HuH-7 (cell line): Measurements from ENCODE around the gene ODAM.
"Not testable (repeated sequence)": the region's sequence is repeated elsewhere in the genome, so short reads cannot be mapped to it uniquely, and the experiment has no call there.

ENCODE experiments used
- DNase-seq: peaks from one replicate; pipeline ENCODE4 v3.0.0; 2011; ENCODE audit warnings: low spot score

Gene ODAM, protein sequence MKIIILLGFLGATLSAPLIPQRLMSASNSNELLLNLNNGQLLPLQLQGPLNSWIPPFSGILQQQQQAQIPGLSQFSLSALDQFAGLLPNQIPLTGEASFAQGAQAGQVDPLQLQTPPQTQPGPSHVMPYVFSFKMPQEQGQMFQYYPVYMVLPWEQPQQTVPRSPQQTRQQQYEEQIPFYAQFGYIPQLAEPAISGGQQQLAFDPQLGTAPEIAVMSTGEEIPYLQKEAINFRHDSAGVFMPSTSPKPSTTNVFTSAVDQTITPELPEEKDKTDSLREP

DNA sequence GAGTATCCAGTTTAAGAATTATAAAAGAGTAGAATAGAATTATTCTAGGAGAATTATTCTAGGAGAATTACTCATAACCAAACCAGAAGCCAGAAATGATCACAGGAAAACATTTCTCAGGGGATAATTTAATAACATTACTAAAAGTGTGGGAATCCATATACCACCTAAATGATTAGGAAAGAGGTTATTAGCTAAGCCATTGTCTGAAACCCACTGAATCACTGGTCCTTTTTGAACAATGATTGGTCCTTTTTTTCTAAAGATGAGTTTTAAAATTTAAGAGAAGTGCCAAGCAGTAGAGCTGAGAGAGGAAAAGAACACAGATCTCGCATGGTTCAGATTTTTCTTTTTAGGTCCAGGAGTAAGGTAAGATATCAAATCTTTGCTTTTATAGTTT lies at the start of gene ODAM:
Gene ODAM, plus strand, starts transcription at position 301 of the 400 bp plus-strand sequence. CDS start 819 bp downstream, outside the sequence.
- DNase-seq, result no peak

DNA sequence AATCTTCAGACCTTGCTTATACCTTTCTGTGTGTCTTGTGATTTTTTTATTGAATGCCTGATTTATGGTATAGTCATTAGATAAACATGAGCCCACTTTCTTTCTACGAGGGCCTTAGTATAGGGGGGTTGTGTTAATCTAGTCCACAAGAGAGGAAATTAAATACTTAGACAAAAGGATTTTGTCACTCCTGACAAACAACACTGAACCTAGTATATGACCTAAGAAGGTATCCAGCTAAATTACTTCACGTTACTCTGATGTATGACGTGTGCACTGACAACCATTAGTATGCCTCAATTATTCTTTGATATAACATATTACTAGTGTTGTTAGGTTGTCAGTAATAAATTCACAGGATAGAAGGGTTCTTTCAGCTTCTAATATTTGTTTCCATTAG lies 44.3 kb upstream of the ODAM start:
- DNase-seq, result no peak

DNA sequence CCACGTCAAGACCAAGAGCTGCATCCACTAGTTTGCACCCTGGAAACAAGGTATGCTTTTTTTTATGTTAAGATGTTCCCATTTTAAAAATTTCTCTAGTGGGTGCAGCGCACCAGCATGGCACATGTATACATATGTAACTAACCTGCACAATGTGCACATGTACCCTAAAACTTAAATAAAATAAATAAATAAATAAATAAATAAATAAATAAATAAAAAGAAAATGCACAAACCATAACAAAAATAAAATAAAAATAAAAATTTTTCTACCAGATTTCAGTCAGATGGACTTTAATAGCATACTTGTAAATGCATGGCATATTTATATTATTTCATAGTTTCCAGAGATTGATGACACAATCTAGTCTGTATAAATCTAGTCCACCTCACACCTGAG lies 43.4 kb upstream of the ODAM start:
- no peak for DNase-seq

DNA sequence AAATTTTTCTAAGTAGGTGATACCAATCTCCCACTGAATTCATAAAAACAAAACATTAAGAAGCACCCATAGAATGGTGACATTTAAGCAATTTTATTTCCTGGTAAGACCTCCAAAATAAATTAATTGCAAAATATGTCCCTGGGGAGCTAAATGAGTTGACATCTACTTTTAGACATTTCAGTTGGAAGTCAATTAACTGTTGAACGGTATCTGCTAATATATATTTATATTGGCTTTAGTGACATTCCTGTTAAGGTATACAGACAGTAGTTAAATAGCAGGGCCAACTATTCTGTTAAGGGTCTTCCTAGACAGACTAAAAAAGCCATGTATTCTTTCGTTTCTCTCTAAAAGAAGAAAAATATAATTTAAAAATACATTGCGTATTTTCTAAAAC lies 41.6 kb upstream of the ODAM start, which contains the start of gene PRR27:
Gene PRR27, plus strand, starts transcription at position 301 of the 400 bp plus-strand sequence. CDS start 139 bp downstream, outside the sequence.
- no peak for DNase-seq

DNA sequence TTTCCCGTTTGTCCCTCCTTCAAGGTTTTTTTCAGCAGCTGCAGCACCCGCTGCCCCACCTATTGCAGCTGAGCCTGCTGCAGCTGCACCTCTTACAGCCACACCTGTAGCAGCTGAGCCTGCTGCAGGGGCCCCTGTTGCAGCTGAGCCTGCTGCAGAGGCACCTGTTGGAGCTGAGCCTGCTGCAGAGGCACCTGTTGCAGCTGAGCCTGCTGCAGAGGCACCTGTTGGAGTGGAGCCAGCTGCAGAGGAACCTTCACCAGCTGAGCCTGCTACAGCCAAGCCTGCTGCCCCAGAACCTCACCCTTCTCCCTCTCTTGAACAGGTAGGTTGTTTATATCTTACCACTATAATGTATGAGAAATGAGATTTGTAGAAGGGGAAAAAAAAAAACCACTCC lies 36.9 kb upstream of the ODAM start:
- no peak for DNase-seq

DNA sequence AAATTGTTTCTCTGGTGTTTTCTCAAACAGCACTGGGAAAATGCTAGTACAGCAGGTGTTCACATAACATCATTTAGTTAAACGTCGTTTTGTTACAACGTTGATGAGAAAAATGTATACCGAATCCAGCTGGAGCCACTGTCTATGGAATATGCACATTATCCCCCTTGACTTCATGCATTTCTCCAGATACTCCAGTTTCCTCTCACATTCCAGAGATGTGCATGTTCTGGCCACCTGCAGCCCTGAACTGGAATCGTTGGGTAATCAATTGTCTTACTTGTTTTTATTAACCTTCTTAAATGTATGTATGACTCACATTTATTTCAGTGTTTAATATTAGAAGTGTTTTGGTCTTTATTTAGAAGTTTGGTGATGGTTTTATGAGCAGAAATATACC lies 18.4 kb upstream of the ODAM start:
- DNase-seq, result no peak

DNA sequence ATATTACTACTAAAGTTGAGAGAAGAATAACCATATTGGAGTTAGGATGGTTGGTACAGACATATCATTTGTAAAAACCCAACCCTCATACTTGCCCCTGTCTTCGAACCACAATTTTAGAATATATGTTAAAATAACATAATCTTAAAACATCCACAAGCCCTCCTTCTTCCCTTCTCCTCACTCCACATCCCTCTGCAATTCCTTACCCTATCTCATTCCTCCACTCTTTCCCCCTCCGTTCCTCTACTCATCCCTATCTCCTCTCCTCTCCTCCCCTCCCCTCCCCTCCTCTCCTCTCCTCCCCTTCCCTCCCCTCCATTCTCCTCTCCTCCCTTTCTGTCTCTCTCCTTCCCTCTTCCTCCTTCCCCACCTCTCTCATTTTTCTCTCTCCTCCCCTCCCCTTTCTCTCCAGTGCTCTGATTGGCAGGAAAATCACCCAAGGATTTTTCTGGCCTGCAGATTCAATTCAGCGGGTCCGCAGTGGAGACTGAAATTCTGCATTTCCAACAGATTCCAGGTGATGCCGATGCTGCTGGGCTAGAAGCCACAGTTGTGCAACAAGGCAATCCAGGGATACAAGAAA lies 17.4 kb upstream of the ODAM start:
- DNase-seq, result no peak

DNA sequence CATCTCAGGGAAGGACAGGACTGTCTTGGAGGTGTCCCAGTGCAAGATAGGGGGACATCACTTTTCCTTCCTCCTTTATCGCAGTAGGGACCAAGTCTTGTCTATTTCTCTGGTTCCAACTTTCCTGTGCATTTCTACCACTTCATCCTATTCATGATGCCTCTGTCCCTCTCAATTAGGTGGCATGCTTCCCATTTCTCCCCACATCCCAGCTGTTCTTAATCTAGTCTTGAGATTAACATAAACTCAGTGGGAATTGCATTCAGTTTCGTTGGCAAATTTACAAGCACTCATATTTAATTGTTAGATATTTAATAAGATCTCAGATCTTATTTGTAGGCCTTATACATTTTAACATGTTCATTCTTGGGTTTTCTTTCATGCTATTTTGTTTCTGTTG lies 15.7 kb upstream of the ODAM start:
- no peak for DNase-seq

DNA sequence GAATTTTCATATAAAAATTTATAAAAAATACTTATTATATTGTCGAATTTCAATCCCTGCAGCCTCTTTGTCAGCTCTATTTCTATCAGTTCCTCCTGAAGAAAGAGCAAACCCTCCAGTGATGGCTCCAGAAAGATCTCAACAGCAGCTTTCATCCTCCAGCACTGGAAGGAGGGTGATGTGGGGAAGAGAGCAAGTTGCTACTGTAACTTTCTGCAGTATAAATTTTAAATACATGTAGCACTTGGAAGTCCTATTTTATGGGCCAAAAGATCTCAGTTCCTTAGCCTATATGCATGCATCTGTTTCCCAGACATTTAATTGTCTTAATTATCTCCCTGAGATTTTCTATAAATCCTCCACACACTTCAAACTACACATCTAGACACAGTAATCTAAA lies 13.7 kb upstream of the ODAM start:
- no peak for DNase-seq

DNA sequence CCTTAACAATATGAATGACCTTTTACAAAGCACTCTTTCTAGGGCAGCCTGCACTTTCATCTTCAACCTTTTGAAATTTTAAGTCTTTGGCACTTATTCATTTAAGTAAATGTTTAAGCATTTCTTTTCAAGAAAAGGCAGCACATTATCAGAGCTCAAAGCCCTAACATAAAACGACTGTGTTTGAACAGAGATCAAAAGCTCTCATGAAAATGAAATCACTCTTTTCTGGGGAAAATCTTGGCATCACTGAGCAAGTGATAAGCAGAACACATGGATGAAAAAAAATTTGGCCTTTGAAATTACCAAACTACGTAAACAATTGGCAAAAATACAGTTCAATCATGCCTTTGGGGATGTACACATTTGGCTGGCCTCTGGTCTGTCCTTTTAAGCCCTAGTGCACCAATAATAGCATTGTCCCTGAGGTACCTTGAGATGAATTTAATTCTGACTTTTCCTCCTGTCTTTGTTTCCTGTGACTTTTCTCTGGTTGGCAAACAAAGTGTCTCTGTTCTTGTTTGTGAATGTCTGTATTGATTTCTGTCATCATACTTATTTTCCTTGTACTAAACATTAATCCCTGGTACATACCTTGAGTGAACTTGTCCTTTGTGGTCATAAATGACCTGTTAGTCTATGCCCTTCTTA lies 12.9 kb upstream of the ODAM start:
- peak; percentile 5 for DNase-seq

DNA sequence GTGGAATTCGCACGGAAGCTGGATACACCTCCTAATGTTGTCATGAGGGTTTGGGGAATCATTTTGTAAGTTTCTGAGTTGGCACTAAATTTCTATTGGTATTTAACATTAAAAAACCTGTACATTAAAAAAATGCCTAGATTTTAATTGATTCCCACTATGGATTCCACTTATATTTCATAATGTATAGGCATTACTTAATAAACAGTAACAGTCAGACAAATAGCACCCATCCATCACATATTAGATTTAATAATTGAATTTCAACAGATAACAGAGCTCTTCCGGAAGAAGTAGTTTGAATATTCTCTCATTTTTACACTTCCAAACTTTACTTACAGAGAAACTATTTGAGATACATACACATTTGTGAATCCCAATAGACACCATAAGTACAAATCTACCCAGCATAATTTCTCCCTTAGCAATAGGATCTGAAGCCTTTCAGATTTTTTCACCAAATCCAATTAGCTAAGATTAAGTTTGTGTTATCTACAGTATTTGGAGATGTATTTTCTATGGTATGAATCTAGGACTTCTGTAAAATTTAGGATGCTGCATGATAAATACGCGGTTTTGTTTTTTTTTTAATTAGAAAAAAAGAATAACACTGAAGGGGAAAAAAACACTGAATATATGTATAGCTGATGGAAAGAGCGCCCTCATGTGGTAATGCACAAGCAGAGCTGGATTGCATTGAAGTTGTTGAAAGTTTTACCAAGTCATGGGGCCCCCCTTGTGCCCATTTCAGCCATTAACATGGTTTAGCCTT lies 12.2 kb upstream of the ODAM start:
- no peak for DNase-seq

DNA sequence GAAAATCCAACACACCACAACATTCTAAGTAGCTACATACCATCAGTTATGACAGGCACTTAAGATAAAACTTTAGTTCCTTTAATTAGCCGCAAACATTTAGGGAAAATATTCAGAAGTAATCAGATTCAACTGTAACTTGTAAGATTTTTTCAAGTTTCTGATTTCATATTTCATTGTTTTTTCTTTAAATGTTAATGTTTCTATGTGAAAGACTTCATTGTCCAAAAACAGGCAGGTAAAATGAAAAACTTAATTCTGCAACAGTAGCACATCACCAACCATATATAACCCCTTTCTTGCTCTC lies 11.6 kb upstream of the ODAM start:
- no peak for DNase-seq

DNA sequence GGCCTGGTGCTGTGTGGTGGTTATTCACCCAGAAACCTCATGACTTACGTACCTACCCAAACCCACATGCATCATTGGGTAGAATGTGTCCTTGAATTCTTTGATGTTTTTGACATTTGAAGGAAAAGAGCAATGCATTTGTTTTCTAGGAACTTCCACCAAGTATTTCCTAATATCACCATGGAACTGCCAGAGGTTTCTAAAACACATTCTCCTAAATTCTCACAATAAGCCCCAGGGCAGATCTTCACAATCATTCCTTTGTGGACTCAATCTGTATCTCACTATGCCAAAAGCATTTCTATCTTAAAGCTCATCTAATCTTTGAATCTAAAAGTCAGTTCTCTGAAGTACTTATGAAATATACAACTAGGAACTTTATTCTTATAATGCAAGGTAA lies 8.3 kb upstream of the ODAM start:
- no peak for DNase-seq

DNA sequence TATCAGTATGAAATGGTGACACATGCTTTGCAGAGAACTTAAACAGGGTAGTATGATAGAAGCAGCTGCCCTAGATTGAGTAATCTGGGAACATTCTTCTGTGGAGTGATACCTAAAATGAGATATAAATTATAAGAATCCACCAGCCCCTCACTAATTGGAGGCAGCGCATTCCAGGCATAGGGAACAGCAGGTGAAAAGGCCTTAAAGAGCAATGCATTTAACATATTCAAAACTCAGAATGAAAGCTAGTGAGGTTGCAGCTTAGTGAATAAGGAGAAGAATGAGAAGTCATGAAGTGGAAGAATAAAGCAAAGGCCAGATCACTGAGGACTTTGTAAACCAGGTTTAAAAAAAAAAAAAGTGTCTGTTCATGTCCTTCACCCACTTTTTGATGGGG lies 4.9 kb upstream of the ODAM start:
- no peak for DNase-seq

DNA sequence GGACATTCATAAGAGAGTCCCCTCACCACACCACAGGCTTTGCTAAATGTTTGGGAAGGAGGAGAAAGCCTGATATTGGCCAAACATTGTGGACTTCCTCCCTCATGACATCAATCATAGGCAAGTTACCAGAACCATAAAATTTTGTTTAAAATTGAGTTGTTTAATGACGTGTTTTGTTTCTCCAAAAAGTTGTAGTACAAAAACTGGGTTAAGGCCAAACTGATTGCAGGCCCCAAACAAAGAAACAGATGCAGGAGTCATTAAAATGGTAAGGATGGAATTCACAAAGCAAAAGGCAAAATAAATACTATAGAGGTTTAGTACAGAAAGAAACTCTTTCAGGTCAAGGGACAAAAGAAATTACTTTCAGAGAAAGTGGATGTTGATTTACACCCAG lies 3.9 kb upstream of the ODAM start:
- no peak for DNase-seq

DNA sequence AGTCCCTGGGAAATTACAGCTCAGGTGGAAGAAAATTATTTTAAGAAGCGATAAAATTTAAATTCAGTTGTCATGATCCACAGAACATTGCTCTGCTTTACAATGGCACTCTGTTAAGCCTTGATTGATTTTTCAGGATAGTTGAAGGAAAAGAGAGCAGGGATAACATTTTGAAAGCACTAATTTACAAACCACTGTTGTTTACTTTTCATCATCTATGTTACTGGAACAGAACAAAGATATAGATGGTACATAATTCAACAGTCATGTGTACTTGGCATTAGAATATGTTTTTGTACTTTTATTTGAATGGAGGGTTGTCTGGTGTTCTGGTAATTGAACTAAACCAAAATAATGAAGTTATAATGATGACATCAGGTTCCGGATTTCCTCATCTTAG lies 2.6 kb upstream of the ODAM start:
- DNase-seq, result no peak

DNA sequence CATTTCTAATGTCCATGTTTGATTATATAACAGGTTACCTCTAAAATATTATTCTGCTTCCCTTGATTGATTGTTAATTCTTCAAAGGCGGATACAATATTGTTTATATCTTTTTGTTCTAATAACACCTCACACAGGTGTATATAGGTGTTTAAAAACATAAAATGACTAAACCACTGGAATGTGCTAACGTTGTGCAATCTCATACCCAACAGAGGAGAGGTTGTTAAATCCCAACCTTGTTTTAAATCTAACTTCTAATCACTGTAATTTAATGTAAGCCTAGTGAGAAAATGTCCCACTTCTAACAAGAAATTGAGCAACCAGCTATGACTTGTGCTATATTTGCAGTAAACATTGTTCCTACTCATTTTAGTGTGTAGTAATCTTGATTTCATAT lies 1.3 kb downstream of the ODAM start:
- no peak for DNase-seq

DNA sequence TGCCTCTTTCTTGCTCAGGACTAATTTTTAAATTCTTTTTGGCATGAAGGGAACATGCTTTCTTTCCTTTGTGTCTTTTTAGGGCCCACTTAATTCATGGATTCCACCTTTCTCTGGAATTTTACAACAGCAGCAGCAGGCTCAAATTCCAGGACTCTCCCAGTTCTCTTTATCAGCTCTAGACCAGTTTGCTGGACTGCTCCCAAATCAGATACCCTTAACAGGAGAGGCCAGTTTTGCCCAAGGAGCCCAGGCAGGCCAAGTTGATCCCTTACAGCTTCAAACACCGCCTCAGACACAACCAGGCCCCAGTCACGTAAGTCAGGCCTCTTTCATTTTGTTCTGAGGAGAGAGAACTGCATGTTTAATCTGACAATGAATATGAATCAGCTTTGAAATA lies 2.3 kb downstream of the ODAM start:
- DNase-seq, result no peak

DNA sequence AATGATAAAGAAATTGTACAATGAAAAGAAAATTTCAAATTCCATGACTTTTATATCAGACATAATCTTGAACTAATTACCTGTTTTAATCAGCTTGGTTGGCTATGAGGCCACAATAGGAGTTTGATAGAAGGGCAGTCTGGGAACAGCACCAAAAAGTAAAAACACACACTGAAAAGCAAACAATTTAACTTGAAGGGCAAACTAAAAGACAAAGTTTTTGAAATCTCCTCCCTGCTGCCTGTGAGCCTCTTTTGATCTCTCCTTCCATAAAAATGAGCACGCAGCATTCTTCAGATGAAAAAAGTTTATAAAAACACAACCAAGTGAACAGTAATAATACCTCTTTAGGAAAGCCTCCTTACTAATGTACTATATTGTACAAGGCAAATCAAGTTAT lies 8.1 kb downstream of the ODAM start:
- DNase-seq, result no peak

DNA sequence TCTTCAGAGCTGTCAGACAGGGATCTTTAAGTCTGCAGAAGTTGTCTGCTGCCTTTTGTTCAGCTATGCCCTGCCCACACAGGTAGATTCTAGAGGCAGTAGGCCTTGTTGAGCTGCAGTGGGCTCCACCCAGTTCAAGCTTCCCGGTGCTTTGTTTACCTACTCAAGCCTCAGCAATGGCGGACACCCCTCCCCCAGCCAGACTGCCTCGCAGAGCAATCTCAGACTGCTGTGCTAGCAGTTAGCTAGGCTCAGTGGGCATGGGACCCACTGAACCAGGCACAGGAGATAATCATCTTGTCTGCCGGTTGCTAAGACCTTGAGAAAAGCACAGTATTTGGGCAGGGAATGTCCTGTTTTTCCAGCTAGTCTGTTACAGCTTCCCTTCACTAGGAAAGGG lies 17.2 kb downstream of the ODAM start:
- DNase-seq, result not testable (repeated sequence)

DNA sequence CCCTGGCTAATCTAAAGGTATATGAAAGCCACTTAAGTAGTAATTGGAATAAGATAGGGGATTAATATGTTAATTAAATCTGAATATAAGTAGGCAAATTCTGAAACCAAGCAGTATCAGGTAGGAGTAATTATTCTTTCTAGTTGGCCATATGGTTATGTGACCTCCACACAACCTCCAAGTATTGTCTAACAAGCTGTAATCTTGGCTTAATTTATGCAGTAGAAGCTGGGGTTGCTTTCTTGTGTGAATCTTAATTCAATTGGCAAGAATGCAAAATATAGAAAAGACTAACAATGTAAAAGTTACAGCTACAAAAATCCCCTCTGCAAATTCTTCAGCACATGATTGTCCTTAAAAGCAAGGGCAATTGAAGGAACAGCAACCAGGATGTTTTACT lies 20.6 kb downstream of the ODAM start:
- DNase-seq, result not testable (repeated sequence)

DNA sequence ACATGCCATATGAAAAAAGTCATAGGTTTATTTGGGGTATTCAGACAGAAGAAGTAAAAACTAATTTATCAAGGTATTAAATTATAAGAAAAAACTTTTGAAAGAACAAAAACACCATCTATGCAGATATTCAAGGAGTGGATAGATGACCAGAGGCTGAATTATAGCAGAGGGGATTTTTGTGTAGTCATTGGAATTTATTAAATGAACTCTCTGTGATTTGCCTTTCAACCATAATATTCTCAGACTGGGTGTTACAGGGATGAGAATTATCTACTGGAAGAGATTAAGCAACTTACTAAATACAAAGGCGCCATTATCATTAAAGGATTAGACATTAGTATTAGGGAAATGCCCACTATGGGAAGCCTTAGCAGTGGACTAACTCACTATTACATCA lies 21.0 kb downstream of the ODAM start:
- not testable (repeated sequence) for DNase-seq

DNA sequence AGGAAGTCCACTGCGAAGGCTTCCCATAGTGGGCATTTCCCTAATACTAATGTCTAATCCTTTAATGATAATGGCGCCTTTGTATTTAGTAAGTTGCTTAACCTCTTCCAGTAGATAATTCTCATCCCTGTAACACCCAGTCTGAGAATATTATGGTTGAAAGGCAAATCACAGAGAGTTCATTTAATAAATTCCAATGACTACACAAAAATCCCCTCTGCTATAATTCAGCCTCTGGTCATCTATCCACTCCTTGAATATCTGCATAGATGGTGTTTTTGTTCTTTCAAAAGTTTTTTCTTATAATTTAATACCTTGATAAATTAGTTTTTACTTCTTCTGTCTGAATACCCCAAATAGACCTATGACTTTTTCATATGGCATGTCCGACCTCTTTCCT lies 25.9 kb downstream of the ODAM start:
- not testable (repeated sequence) for DNase-seq
